OCI-LY1 (cell line): ENCODE results near the gene C19orf18.

Experiments
- H2AFZ ChIP-seq: fragments of 200-600 bp; sonication (generic), shearing (Covaris generic); 2 replicates; pipeline ENCODE4 v1.6.0; 2014; ENCODE audit warnings: antibody characterized with exemption, mild to moderate bottlenecking, low read length
- H3F3A ChIP-seq: fragments of 200-600 bp; sonication (generic), shearing (Covaris generic); 2 replicates; pipeline ENCODE4 v1.6.0; 2014; ENCODE audit warnings: mild to moderate bottlenecking, antibody characterized with exemption, low read length, moderate library complexity; ENCODE audit not compliant: insufficient read depth
- H3K27ac ChIP-seq: fragments of 200-600 bp; sonication (generic); 2 replicates; pipeline ENCODE4 v1.5.1; 2014; ENCODE audit warnings: low read length, mixed run types, mild to moderate bottlenecking, low read depth; ENCODE audit not compliant: poor library complexity, severe bottlenecking
- H3K27me3 ChIP-seq: fragments of 200-600 bp; sonication (generic); 2 replicates; pipeline ENCODE4 v1.6.0; 2014; ENCODE audit warnings: antibody characterized with exemption, mild to moderate bottlenecking, low read length, moderate library complexity; ENCODE audit not compliant: insufficient read depth
- H3K36me3 ChIP-seq: fragments of 200-600 bp; sonication (generic); 2 replicates; pipeline ENCODE4 v1.6.1; 2014; ENCODE audit warnings: mild to moderate bottlenecking, antibody characterized with exemption, low read length, moderate library complexity, mixed read lengths; ENCODE audit not compliant: insufficient read depth
- H3K4me1 ChIP-seq: fragments of 200-600 bp; sonication (generic); 2 replicates; pipeline ENCODE4 v1.5.1; 2014; ENCODE audit warnings: mild to moderate bottlenecking, low read length, moderate library complexity; ENCODE audit not compliant: insufficient read depth, severe bottlenecking
- H3K4me2 ChIP-seq: fragments of 200-600 bp; sonication (generic), shearing (Covaris generic); 2 replicates; pipeline ENCODE4 v1.6.1; 2014; ENCODE audit warnings: low read length
- H3K4me3 ChIP-seq: fragments of 200-600 bp; sonication (generic); 2 replicates; pipeline ENCODE4 v1.5.1; 2014; ENCODE audit warnings: low read length, low read depth, mild to moderate bottlenecking, mixed read lengths; ENCODE audit not compliant: poor library complexity, severe bottlenecking
- H3K79me2 ChIP-seq: fragments of 200-600 bp; shearing (Covaris generic); 2 replicates; pipeline ENCODE4 v1.6.1; 2016; ENCODE audit warnings: mixed run types, low read length, mixed read lengths; ENCODE audit not compliant: insufficient read depth
- H3K9ac ChIP-seq: fragments of 200-600 bp; sonication (generic), shearing (Covaris generic); 2 replicates; pipeline ENCODE4 v1.6.1; 2014; ENCODE audit warnings: mild to moderate bottlenecking, low read length, mixed read lengths
- H3K9me2 ChIP-seq: fragments of 200-600 bp; sonication (generic), shearing (Covaris generic); 2 replicates; pipeline ENCODE4 v1.6.1; 2014; ENCODE audit warnings: low read depth, mild to moderate bottlenecking, low read length, mixed read lengths
- H3K9me3 ChIP-seq: fragments of 200-600 bp; shearing (Covaris generic); 2 replicates; pipeline ENCODE4 v1.6.1; 2014; ENCODE audit warnings: low read length, mixed read lengths
- H4K20me1 ChIP-seq: fragments of 200-600 bp; sonication (generic), shearing (Covaris generic); 2 replicates; pipeline ENCODE4 v1.6.0; 2016; ENCODE audit warnings: mild to moderate bottlenecking, low read length; ENCODE audit not compliant: insufficient read depth
- EZH2 ChIP-seq: fragments of 200-600 bp; sonication (generic), shearing (Covaris generic); IDR thresholded peaks from 2 replicates; pipeline ENCODE4 v1.8.0; 2017; ENCODE audit warnings: borderline replicate concordance, mixed run types, mild to moderate bottlenecking, antibody characterized with exemption, low read length, moderate library complexity, mixed read lengths
- TF ChIP-seq, protein P1 (sequence below): fragments of 200-600 bp; sonication (generic), shearing (Covaris generic); IDR thresholded peaks from 2 replicates; pipeline ENCODE4 v1.5.1; 2017; ENCODE audit warnings: mild to moderate bottlenecking, antibody characterized with exemption, low read length, moderate library complexity, mixed read lengths

Gene C19orf18

GRCh38 chr19:57964761-57965160 is 9.6 kb downstream of the C19orf18 start:
- H2AFZ ChIP-seq: no peak overlapping the region
- no peak overlapping the region for H3K4me2 ChIP-seq
- no peak overlapping the region for H3K4me3 ChIP-seq
- TF ChIP-seq EZH2: no peak
- TF ChIP-seq, protein P1, sequence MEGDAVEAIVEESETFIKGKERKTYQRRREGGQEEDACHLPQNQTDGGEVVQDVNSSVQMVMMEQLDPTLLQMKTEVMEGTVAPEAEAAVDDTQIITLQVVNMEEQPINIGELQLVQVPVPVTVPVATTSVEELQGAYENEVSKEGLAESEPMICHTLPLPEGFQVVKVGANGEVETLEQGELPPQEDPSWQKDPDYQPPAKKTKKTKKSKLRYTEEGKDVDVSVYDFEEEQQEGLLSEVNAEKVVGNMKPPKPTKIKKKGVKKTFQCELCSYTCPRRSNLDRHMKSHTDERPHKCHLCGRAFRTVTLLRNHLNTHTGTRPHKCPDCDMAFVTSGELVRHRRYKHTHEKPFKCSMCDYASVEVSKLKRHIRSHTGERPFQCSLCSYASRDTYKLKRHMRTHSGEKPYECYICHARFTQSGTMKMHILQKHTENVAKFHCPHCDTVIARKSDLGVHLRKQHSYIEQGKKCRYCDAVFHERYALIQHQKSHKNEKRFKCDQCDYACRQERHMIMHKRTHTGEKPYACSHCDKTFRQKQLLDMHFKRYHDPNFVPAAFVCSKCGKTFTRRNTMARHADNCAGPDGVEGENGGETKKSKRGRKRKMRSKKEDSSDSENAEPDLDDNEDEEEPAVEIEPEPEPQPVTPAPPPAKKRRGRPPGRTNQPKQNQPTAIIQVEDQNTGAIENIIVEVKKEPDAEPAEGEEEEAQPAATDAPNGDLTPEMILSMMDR: no peak
- no peaks in the 10 kb centered on the region for H4K20me1 ChIP-seq
- no peaks in the 10 kb centered on the region for H3K79me2 ChIP-seq
- H3F3A ChIP-seq: no peaks in the 10 kb centered on the region; the same call in 1 of the 2 replicates
- no peak overlapping the region for H3K27ac ChIP-seq
- H3K9me3 ChIP-seq: peaks cover 12% of the 10 kb centered on the region; the same call in 1 of the 2 replicates
- H3K27me3 ChIP-seq: no peaks in the 10 kb centered on the region
- H3K9ac ChIP-seq: no peak overlapping the region
- H3K36me3 ChIP-seq: no peaks in the 10 kb centered on the region
- no peaks in the 10 kb centered on the region for H3K4me1 ChIP-seq
- no peaks in the 10 kb centered on the region for H3K9me2 ChIP-seq

DNA sequence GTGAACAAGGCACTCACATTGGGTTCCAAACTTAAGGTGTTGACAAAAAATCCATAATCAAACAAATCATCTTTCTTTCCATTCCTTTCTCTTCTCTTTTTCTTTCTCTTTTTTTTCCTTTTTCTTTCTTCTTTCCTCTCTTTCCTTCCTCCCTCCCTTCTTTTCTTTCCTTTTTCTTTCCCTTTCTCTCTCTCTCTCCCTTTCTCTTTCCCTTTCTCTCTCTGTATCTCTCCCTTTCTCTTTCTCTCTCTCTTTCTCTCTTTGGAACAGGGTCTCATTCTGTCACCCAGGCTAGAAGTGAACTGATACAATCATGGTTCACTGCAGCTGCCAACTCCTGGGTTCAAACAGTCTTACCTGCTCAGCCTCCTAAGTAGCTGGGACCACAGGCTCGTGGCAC is 12.5 kb downstream of the C19orf18 start:
- Histone ChIP-seq H3K9me3 (peaks cover 14% of the 10 kb centered on the region; the same call in 1 of the 2 replicates), H3K4me1 (no peaks in the 10 kb centered on the region), H3K27ac (no peak overlapping the region), H3F3A (no peaks in the 10 kb centered on the region; the same call in 1 of the 2 replicates), H3K9me2 (no peaks in the 10 kb centered on the region), H4K20me1 (no peaks in the 10 kb centered on the region), H3K4me2 (no peak overlapping the region), H3K4me3 (no peak overlapping the region), H3K9ac (no peak overlapping the region), H3K27me3 (no peaks in the 10 kb centered on the region), H3K79me2 (no peaks in the 10 kb centered on the region), H2AFZ (no peak overlapping the region), H3K36me3 (no peaks in the 10 kb centered on the region)
- TF ChIP-seq, protein P1: no peak
- no peak for TF ChIP-seq EZH2

DNA sequence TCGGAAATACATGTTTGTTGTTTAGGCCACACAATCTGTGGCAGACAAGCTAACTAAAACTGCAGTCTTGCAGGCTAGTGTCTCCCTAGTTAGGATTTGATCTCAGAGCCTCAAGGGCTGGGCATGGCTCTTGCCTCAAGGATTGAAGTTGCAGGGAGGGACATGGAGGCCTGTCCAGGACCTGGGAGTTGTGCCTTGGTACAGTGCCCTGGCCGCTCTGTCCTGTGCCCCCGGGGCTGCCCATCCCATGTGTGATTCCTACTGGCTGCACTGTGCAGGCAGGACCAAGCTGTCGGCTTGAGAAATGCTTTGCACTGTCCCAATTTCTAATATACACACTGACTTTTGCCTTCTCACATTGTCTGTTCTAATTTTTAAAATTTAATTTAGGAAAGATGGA is 19.3 kb downstream of the C19orf18 start:
- Histone ChIP-seq H2AFZ (no peak overlapping the region), H3K9me2 (no peaks in the 10 kb centered on the region), H3K36me3 (no peaks in the 10 kb centered on the region), H4K20me1 (no peaks in the 10 kb centered on the region), H3K4me2 (no peak overlapping the region), H3K9me3 (peaks cover 8% of the 10 kb centered on the region; the same call in 1 of the 2 replicates), H3K4me1 (no peaks in the 10 kb centered on the region), H3K4me3 (no peak overlapping the region), H3K9ac (no peak overlapping the region), H3K79me2 (no peaks in the 10 kb centered on the region), H3K27ac (no peak overlapping the region), H3K27me3 (no peaks in the 10 kb centered on the region), H3F3A (no peaks in the 10 kb centered on the region)
- no peak for TF ChIP-seq EZH2
- TF ChIP-seq, protein P1: no peak
